Choroid plexus epithelial cell (primary cell): Measurements from ENCODE around the gene ZRSR2.

Experiments
- DNase-seq: peaks from one replicate; pipeline ENCODE4 v3.0.0-alpha.2; 2010; ENCODE audit warnings: low read depth
- H3K4me3 ChIP-seq: 2 replicates; pipeline ENCODE4 v1.5.1; 2011; ENCODE audit warnings: low read depth, mild to moderate bottlenecking, control low read depth, low read length, moderate library complexity
- TF ChIP-seq, protein P1 (sequence below): conservative IDR thresholded peaks from 2 replicates; pipeline ENCODE4 v1.5.1; 2011; ENCODE audit warnings: low read depth, mild to moderate bottlenecking, control low read depth, inconsistent platforms, low read length, moderate library complexity

Gene ZRSR2

DNA sequence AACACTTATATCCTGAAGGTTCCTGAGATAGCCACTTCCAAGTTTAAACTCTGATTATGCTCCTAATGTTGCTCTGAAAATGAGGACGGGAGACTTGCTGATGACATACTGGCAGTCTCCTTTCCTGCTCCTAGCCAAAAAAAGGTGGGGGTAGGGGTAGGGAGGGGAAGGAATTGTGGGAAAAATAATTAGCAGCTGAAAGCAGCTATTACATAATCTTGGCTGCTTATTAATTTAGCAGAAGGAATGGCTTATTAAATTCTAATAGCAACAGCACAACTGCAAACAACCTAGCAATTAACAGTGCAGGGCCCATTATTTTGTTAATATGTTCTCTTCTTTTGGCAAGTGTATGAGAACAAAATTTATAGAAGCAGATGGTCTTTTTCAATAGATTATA, 66.4 kb downstream of the ZRSR2 start:
- H3K4me3 ChIP-seq, result no peak overlapping the region
- TF ChIP-seq, protein P1, sequence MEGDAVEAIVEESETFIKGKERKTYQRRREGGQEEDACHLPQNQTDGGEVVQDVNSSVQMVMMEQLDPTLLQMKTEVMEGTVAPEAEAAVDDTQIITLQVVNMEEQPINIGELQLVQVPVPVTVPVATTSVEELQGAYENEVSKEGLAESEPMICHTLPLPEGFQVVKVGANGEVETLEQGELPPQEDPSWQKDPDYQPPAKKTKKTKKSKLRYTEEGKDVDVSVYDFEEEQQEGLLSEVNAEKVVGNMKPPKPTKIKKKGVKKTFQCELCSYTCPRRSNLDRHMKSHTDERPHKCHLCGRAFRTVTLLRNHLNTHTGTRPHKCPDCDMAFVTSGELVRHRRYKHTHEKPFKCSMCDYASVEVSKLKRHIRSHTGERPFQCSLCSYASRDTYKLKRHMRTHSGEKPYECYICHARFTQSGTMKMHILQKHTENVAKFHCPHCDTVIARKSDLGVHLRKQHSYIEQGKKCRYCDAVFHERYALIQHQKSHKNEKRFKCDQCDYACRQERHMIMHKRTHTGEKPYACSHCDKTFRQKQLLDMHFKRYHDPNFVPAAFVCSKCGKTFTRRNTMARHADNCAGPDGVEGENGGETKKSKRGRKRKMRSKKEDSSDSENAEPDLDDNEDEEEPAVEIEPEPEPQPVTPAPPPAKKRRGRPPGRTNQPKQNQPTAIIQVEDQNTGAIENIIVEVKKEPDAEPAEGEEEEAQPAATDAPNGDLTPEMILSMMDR, result no peak
- DNase-seq, result no peak

DNA sequence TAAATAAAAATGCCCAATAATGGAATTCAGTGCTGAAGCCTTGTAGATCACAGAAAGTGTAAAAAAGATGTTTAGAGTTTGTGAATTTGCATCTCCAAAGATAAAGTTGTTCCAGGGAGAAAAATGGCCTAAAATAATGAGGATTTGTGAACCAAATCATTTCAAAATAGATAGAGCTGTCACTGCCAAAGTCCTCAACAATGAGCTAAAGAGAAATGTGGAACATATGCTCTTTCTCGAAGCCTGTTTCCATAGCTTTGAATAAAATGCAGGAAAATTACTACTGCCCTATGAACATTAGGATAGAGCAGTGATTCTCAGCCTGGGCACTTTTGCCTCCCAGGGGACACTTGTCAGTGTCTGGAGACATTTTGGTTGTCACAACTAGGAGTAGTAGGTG, 67.8 kb downstream of the ZRSR2 start:
- no peak for DNase-seq
- TF ChIP-seq, protein P1, result no peak
- no peak overlapping the region for H3K4me3 ChIP-seq

DNA sequence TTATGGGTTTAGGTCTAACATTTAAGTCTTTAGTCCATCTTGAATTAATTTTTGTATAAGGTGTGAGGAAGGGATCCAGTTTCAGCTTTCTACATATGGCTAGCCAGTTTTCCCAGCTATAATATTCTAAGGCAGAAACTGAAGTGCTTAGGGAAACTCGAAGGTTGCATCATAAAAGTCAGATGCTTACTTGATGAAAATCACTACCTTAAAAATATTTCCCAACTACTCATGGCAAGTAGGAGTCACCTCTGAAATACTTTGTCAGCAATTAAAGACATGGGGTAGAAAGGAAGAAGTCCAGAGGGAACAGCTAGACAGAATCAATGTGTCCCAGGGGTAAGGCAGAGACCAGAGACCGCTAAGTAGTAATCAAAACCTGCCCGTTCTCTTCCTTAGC, 70.6 kb downstream of the ZRSR2 start:
- TF ChIP-seq, protein P1, result no peak
- no peak overlapping the region for H3K4me3 ChIP-seq
- no peak for DNase-seq

DNA sequence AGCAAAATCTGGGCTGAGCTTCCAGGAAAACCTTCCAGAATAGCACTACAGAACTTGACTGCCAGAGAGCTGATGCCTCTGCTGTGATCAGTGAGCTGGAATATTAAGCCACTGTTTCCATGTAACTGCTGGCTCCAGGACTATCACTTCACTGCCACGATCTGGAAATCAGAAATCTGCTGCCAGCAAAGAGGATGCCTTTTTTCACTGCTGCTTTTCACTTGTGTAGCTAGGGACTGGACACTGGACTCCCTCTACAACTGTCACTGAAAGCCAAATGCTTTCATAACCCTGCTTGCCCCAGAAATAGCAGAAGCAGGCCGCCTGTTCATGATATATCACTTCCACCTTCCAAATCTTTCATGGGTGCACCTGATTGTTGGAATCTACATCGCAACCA, 73.7 kb downstream of the ZRSR2 start:
- no peak overlapping the region for H3K4me3 ChIP-seq
- TF ChIP-seq, protein P1, result no peak
- DNase-seq, result no peak

DNA sequence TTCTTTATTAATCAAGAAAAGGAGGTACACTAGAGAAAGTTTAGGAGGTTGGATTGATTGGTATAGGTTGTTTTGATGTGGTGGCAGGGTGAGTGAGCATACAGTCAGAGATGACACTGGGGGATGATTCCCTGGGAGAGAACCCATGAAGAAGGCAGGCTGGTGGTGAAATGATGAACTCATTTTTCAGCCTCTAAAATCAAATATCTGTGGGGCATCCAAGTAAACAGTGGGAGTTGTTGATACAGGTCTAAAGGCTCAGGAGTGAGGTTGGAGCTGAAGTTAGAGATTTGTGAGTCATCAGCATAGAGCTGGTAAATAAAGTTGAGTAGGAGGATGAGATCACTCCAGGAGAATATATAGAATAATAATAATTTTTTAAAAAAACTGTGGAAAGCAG, 74.3 kb downstream of the ZRSR2 start:
- H3K4me3 ChIP-seq, result no peak overlapping the region
- TF ChIP-seq, protein P1, result no peak
- peak; percentile 35 for DNase-seq

DNA sequence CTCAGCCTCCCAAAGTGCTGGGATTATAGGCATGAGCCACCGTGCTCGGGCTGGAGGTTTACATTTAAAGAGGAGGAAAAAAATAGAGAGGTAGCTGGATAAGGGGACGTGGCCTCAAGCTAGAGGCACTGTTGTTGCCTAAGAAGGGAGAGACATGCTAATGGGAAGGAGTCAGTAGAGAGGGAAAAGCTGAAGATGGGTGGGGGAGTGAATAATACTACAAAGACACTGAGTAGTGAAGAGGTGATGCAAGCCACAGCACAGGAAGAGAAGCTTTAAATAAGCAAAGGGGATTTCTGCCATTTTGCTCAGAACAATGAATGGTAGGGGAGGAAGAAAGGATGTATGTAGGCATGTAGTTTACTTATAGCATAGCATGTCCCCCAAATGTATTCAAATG, 75.9 kb downstream of the ZRSR2 start:
- TF ChIP-seq, protein P1, result no peak
- no peak overlapping the region for H3K4me3 ChIP-seq

DNA sequence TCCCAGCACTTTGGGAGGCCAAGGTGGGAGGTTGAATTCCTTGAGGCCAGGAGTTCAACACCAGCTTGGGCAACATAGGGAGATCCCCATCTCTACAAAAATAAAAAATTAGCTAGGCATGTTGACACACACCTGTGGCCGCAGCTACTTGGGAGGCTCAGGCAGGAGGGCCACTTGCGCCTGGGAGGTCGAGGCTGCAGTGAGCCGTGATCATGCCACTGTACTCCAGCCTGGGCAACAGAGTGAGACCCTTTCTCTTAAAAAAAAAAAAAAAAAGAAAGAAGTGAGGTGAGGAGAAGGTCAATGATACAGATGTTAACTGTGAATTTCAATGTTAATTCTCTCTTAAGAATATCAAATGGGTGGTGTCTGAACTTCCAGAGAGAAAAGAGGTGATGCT, 79.4 kb downstream of the ZRSR2 start:
- DNase-seq, result no peak
- no peak overlapping the region for H3K4me3 ChIP-seq
- TF ChIP-seq, protein P1, result no peak

More for the DNA sequence above, 75.9 kb downstream of the ZRSR2 start:
- no peak for DNase-seq
